GM18907 (cell line): ENCODE data around the gene TRIM63.

ENCODE experiments used
- ATAC-seq: cut with Tn5 transposase; IDR thresholded peaks from one replicate; pipeline ENCODE4 v1.9.1; 2021; ENCODE audit warnings: mild to moderate bottlenecking, moderate library complexity; ENCODE audit not compliant: unreplicated experiment

The TRIM63 gene

DNA sequence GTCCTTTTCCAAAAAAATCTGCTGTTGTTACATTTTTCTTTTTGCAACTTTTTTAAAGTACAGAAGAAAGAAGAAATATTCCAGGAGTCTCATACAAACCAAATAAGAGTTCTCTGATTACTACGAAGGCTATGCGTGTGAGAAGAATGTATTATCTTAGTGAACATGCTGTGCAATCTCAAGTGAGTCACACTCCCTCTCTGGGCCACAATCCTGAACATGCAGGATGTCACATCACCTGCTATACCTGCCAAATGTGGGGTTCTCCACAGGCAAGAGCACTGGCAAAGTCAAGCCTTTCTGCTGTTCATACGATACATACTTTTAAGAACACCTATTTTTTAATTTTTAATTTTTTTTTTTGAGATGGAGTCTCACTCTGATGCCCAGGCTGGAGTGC is 21.7 kb upstream of the TRIM63 start:
- ATAC-seq, result no peak

DNA sequence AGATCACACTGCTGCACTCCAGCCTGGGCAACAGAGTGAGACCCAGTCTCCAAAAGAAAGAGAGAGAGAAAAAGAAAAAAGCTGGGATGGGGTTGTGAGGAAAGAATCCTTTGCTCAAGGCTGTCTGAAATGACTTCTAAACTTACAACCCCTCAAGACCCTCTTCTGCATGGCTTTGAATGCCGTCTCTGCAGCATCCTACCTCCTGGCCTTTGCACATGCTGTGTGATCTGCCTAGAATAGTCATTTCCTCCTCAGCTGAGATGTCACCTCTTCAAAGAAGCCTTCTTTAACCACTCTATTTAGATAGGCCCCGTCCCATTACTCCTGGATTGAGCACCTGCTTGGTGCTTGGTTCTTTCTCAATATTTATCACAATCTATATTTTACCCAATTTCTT is 17.4 kb upstream of the TRIM63 start:
- ATAC-seq, result no peak

DNA sequence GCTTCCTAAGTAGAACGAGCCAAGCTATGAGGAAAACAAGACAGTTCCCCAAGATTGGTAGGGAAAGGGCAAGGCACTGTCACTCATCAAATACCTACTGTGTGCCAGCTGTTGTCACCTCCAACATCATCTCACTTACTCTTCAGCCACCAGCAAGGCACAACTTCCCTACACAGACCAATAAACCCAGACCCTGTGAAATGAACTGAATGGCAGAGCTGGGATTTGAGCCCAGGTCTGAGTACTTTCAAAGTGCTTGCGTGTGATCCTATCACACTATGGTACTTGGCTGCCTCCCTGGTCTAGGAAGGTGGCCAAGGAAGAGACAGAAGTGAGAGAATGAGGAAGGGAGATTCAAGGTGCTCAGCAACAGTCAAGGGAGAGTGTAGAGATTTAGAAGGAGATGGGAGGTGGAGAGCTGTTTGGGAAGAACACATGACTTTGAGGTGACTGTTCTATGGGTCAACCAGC is 16.7 kb upstream of the TRIM63 start:
- ATAC-seq, result no peak

DNA sequence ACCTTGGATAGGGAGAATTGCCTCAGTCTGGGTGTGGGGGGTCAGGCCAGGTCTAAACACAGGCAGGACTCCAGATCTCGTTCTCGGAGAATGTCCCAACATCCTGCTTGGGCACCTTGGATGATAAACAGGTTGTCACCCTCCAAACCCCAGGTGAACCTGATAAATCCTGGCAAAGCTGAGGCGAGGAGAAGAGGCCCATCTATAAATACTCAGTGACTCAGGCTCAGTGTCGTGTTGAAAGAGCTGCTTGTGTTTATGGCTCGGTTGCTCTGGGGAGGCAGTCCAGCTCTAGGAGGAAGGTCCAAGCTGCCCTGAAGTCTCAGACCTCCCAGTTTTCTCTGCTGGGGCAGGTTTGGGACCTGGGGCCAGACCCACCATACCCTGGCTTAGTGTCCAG is 15.8 kb upstream of the TRIM63 start:
- ATAC-seq, result no peak

- no peak for ATAC-seq
Measured at GRCh38 chr1:26082020-26082350, 14.6 kb upstream of the TRIM63 start.

DNA sequence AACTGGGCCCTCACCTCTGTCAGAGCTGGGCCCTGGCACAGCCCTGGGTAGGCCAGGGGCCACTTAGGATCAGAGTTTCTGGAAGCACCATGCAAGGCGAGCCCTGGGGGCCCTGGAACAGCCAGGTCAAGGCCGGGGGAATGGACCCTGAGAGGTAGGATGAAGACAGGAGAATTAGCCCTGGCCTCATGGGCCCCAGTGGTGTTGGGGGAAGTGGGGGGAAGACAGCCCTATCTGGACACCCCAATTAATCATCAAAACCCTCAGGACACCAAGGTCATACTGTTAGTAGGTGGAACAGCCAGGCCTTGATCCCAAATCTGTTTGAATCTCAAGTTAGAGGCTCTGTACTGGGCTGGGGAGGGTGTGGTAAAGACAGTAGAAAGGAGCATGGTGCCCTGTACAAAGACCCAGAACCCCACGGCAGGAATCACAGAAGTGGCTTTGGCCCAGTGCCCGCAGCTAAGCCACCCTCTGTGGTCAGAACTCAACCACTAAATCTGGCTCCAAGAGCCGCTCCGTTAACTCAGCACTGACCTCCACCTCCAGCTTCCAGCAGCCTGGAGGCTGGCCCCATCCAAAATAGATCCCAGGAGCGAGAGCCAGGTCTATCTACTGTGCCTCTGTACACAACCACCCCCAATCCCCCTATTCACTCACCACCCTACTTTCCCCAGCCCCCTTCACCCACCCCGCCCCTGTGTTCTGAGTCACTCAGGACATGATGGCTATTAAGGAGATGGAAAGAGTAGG is 14.0 kb upstream of the TRIM63 start:
- ATAC-seq, result no peak

- no peak for ATAC-seq
Measured at GRCh38 chr1:26079960-26080814, 12.8 kb upstream of the TRIM63 start.

GRCh38 chr1:26079178-26079563 is 11.7 kb upstream of the TRIM63 start:
- no peak for ATAC-seq

DNA sequence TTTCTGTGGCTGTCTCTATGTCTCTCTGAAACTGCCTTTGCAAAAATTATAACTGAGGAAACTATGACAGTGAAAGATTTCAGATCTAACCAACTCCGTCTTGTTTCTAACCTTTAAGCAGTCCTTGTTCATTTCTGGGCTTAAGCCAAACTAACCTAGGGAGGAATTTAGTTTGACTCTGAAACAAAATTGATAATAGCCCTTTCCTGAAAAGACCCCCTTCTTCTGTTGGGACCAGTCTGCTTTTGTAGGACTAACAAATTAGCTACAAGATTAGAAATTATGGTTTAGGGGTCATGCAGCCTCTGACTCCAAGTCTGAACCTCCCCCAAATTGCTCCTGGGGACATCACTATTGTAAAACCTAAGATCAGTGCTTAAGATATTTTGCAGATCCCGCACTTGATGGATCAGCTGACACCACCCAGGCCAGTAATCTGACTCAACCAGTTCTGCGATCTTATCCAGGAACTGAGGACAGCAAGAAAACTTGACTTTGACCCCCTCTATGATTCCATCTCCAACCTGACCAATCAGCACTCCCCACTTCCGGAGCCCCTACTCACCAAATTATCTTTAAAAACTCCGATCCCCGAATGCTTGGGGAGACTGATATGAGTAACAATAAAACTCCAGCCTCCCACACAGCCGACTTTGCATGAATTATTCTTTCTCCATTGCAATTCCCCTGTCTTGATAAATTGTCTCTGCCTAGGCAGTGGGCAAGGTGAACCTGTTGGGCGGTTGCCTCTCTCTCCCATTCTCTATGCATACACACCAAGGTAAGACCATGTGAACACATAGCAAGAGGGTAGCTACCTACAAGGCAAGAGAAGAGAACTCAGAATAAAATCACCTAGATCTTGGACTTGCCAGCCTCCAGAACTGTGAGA is 11.1 kb upstream of the TRIM63 start:
- ATAC-seq, result no peak

- no peak for ATAC-seq
Measured at GRCh38 chr1:26077524-26077923, 10.1 kb upstream of the TRIM63 start.

GRCh38 chr1:26075421-26076144 is 8.2 kb upstream of the TRIM63 start:
- ATAC-seq, result no peak

- ATAC-seq, result no peak
Measured at GRCh38 chr1:26072305-26072704, 4.9 kb upstream of the TRIM63 start.

DNA sequence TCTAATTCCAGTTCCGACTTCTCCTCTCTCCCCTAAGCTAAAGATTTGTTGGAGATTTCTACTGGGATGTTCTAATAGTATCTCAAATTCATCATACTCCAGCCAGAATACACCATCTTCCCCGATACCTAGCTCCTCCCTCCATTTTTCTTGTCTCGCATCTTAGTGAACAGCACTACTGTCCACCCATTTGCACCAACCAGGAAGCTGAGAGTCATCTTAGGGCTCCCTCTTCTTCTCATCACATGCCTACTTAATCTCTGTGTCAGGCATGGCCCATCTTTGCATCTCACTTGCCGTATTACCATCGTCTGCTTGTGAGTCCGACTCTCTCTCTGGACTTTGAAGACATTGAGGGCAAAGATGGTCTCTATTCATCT is 3.5 kb upstream of the TRIM63 start:
- no peak for ATAC-seq

GRCh38 chr1:26070296-26070962 is 3.0 kb upstream of the TRIM63 start:
- no peak for ATAC-seq

GRCh38 chr1:26069941-26070295 is 2.5 kb upstream of the TRIM63 start:
- ATAC-seq, result no peak

- ATAC-seq, result no peak
Measured at GRCh38 chr1:26066857-26067256, 573 bp downstream of the TRIM63 start.

DNA sequence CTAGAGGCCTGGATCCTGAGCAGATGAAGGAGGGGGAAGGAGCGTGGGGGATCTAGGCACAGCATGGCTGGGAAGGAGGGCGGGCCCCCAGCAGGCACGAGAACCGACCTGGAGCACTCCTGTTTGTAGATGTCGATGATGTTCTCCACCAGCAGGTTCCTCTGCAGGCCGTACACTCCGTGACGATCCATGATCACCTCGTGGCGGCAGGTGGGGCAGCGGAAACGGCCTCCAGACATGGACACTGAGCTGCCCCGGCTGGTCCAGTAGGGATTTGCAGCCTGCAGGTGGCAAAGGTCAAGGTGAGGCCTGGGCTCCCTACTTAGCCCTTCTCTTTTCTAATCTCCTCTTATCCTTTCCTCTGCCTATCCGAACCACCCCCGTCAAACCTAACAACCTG is 1.3 kb downstream of the TRIM63 start:
- no peak for ATAC-seq

GRCh38 chr1:26064553-26064952 is 2.9 kb downstream of the TRIM63 start:
- ATAC-seq, result no peak

- ATAC-seq, result no peak
Measured at GRCh38 chr1:26060832-26061574, 6.4 kb downstream of the TRIM63 start.

DNA sequence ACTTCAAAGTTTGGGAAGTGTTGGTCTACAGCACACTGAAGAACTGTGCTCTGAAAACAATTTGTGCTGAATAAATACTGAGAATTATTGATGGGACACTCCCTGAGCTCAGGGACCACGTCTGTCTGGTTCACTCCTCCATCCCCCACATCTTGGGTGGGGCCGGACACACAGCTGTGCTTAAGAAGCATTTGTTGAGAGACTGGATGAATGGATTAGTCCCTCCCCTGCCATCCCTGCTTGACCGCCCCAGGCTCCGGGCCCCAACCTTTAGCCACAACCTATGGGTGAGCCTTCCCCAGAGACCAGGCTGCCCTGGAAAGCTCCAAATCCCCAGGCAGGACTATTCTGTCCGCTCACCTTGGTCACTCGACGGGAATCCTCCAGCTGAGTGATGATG is 7.5 kb downstream of the TRIM63 start:
- ATAC-seq, result no peak
